HAP-1 (cell line): ENCODE data around the gene TNS3.

ENCODE experiments used
- DNase-seq, 2 experiments: peaks; one replicate each; pipeline ENCODE4 v3.0.0-alpha.2; 2016 to 2020; ENCODE audit warnings: low spot score in 2 of 2
- H3K27me3 ChIP-seq: fragments of 250-450 bp; sonication (Bioruptor Pico); 2 replicates; pipeline ENCODE4 v1.5.1; 2020; ENCODE audit warnings: low read depth, mild to moderate bottlenecking, moderate library complexity
- H3K36me3 ChIP-seq: fragments of 250-450 bp; sonication (Bioruptor Pico); replicated peaks from 2 replicates; pipeline ENCODE4 v1.5.1; 2020; ENCODE audit warnings: mild to moderate bottlenecking
- H3K4me1 ChIP-seq: fragments of 250-450 bp; sonication (Bioruptor Pico); 2 replicates; pipeline ENCODE4 v1.5.1; 2020; ENCODE audit warnings: mild to moderate bottlenecking
- H3K4me3 ChIP-seq: fragments of 250-450 bp; sonication (Bioruptor Pico); 2 replicates; pipeline ENCODE4 v1.5.1; 2020; ENCODE audit warnings: mild to moderate bottlenecking, moderate library complexity
- H3K9me3 ChIP-seq: fragments of 250-450 bp; sonication (Bioruptor Pico); 2 replicates; pipeline ENCODE4 v1.5.1; 2020; ENCODE audit warnings: mild to moderate bottlenecking, moderate library complexity
- in situ Hi-C: fragments of 300-500 bp; cut with MboI; formaldehyde crosslinking; loops from 3 replicates; pipeline ENCODE4 v1.14.3; 2020; ENCODE audit warnings: low sequenced_read_pairs, inconsistent platforms, mixed read lengths

TNS3 gene

GRCh38 chr7:47351233-47352154, 230.4 kb downstream of the TNS3 start:
- H3K4me1 ChIP-seq: no peaks in the 10 kb centered on the region
- H3K4me3 ChIP-seq: no peak overlapping the region
- no peaks in the 10 kb centered on the region; the same call in 1 of the 2 replicates for H3K9me3 ChIP-seq
- H3K27me3 ChIP-seq: no peaks in the 10 kb centered on the region
- no peak for DNase-seq
- in situ Hi-C loops: no loop called here
- H3K36me3 ChIP-seq: no peaks in the 10 kb centered on the region

- H3K9me3 ChIP-seq: no peaks in the 10 kb centered on the region; the same call in 1 of the 2 replicates
- H3K4me1 ChIP-seq: no peaks in the 10 kb centered on the region
- H3K27me3 ChIP-seq: no peaks in the 10 kb centered on the region
- peaks cover 7% of the 10 kb centered on the region for H3K36me3 ChIP-seq
- no peak for DNase-seq
- in situ Hi-C loops: no loop called here
- no peak overlapping the region for H3K4me3 ChIP-seq
These were observed 231.5 kb downstream of the TNS3 start for GRCh38 chr7:47350425-47350824.

GRCh38 chr7:47349401-47349800, 232.5 kb downstream of the TNS3 start:
- no peak overlapping the region for H3K4me3 ChIP-seq
- H3K9me3 ChIP-seq: no peaks in the 10 kb centered on the region; the same call in 1 of the 2 replicates
- in situ Hi-C loops: no loop called here
- no peaks in the 10 kb centered on the region for H3K27me3 ChIP-seq
- H3K36me3 ChIP-seq: peaks cover 13% of the 10 kb centered on the region
- no peaks in the 10 kb centered on the region for H3K4me1 ChIP-seq
- no peak for DNase-seq

DNA sequence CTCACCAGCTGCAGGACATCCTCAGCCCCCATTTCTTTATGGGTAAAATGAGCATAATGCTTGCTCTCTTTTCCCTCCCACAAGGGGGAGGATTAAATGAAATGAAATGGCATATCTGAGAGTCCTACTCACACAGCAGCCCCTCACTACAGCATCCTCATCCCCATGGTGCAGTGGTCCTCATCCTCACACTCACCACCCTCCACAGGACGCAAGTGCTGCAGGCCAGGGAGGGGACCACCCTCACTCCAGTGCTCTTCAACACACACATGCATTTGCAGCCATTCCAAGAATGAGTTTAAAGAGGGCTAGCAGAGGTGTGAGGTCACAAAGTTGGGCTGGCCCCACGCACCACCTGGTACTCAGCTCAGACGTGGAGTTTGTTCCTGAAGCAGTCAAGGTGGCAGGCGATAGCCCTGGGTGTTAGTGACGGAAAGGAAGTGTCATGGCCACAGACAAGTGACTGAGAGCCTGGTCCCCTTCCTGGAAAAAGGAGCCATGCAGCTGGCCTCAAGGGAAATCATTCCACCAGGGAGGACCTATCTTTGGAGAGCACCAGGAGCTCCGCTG, 234.0 kb downstream of the TNS3 start:
- no peak overlapping the region for H3K4me3 ChIP-seq
- H3K36me3 ChIP-seq: peaks cover 19% of the 10 kb centered on the region
- DNase-seq: no peak
- in situ Hi-C loops: no loop called here
- H3K4me1 ChIP-seq: no peaks in the 10 kb centered on the region
- H3K27me3 ChIP-seq: no peaks in the 10 kb centered on the region
- H3K9me3 ChIP-seq: no peaks in the 10 kb centered on the region

DNA sequence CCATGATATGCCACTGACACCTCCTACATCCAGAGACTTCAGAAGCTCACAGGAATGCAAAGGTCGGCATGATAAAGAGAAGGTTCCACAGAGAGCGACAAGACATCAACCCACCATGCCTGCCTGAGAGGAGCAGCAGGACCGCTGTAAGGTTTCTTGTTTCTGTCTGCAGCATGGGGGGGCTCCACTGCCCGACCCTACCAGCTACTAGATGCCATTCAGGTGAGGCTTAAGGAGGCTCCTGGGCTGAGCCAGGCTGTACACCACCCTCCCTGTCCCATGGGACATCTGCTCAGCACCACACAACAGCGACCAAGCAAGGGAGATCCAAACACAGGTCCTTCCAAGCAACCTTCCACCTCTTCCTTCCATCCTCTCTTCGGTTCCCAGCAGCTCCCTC, 234.6 kb downstream of the TNS3 start:
- in situ Hi-C loops: no loop called here
- H3K27me3 ChIP-seq: no peaks in the 10 kb centered on the region
- H3K4me3 ChIP-seq: no peak overlapping the region
- H3K36me3 ChIP-seq: peaks cover 19% of the 10 kb centered on the region
- H3K9me3 ChIP-seq: no peaks in the 10 kb centered on the region
- DNase-seq: no peak
- H3K4me1 ChIP-seq: no peaks in the 10 kb centered on the region

GRCh38 chr7:47346377-47346914, 235.5 kb downstream of the TNS3 start:
- Histone ChIP-seq H3K9me3 (no peaks in the 10 kb centered on the region), H3K4me3 (no peak overlapping the region), H3K36me3 (peaks cover 19% of the 10 kb centered on the region), H3K27me3 (no peaks in the 10 kb centered on the region), H3K4me1 (no peaks in the 10 kb centered on the region)
- in situ Hi-C loops: no loop called here
- no peak for DNase-seq

- H3K27me3 ChIP-seq: no peaks in the 10 kb centered on the region
- no peak for DNase-seq
- H3K4me3 ChIP-seq: no peak overlapping the region
- H3K9me3 ChIP-seq: no peaks in the 10 kb centered on the region
- in situ Hi-C loops: no loop called here
- no peaks in the 10 kb centered on the region for H3K4me1 ChIP-seq
- H3K36me3 ChIP-seq: peaks cover 19% of the 10 kb centered on the region
These were observed 236.0 kb downstream of the TNS3 start for GRCh38 chr7:47345857-47346298.

DNA sequence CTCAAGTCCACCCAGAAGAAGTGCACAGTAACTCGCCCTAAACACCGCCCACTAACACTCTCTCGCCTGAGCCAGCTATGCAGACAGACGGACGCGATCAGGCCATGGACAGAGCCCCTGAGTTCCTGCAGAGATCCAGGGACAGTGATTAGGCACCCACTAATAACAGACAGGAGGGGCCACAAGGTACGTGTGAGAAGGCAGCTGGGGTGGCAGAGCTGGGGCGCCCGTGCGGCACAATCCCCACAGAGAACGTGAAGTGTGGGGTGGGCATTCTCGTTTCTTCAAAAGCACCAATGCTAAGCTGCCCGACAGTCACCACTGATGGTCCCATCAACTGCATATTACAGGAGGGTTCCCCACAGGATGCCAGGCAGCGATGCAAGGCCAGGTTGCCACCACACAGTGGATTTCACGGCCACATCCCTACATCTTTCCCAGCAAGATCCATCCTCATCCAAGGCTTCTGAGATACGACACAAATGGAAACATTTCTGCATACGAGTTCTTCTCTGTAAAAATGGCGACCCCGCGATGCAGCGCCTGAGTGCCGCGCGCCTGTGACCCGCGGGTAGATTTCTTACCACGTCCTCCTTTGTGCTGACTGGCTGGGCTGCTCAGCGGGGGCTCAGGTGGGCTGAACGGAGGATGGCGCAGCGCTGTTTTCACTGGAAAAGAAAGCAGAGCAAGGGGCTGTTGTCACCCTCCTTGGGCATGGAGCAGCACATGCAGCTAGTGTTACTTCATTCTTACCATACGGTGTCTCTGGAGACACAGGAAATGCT, 237.5 kb downstream of the TNS3 start:
- Histone ChIP-seq H3K36me3 (peaks cover 19% of the 10 kb centered on the region), H3K4me1 (no peaks in the 10 kb centered on the region), H3K27me3 (no peaks in the 10 kb centered on the region), H3K9me3 (no peaks in the 10 kb centered on the region), H3K4me3 (no peak overlapping the region)
- no peak for DNase-seq
- in situ Hi-C loops: no loop called here

DNA sequence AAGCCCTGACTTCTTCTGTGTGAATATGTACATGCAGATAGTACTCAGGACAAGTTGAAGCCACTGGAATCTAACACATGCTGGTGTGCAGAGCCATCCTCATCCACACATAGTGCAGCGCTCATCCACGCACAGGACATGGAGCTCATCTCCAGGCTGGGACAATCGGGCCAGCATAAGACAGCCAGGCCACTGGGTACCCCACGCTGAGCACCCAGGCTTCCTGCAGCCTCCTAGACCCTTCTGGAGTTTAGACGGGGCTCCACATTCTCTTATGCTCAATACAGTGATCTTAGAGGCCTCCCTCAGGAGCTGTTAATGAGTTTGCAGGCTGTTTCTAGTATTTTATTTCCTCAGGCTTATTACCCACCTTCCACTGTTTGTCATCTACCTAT, 238.9 kb downstream of the TNS3 start:
- peaks cover 21% of the 10 kb centered on the region for H3K36me3 ChIP-seq
- H3K4me3 ChIP-seq: no peak overlapping the region
- no peaks in the 10 kb centered on the region for H3K27me3 ChIP-seq
- no peaks in the 10 kb centered on the region for H3K9me3 ChIP-seq
- no peak for DNase-seq
- in situ Hi-C loops: no loop called here
- H3K4me1 ChIP-seq: no peaks in the 10 kb centered on the region

GRCh38 chr7:47342296-47343060, 239.4 kb downstream of the TNS3 start:
- in situ Hi-C loops: no loop called here
- DNase-seq: no peak
- Histone ChIP-seq H3K9me3 (no peaks in the 10 kb centered on the region), H3K36me3 (peaks cover 23% of the 10 kb centered on the region), H3K4me1 (no peaks in the 10 kb centered on the region), H3K4me3 (no peak overlapping the region), H3K27me3 (no peaks in the 10 kb centered on the region)

GRCh38 chr7:47340517-47340916, 241.4 kb downstream of the TNS3 start:
- Histone ChIP-seq H3K27me3 (no peaks in the 10 kb centered on the region), H3K36me3 (peaks cover 17% of the 10 kb centered on the region), H3K9me3 (no peaks in the 10 kb centered on the region), H3K4me3 (no peak overlapping the region), H3K4me1 (no peaks in the 10 kb centered on the region)
- DNase-seq: no peak
- in situ Hi-C loops: no loop called here

DNA sequence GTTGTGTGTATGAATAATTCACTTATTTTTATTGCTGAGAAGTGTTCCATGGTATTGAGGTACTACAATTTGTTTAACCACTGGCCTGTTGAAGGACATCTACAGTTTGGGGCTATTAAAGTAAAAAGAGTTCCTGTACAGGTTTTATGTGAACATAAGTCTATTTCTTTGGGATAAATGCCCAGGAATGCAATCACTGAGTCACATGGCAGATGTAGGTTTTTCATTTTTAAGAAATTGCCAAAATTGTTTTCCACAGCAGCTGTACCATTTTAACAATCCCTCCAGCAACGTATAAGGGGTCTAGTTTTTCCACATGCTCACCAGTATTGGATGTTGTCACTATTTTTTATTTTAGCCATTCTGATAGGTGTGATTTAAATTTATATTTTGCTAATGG, 243.9 kb downstream of the TNS3 start:
- Histone ChIP-seq H3K9me3 (no peaks in the 10 kb centered on the region), H3K36me3 (peaks cover 4% of the 10 kb centered on the region), H3K4me3 (no peak overlapping the region), H3K4me1 (peaks cover 16% of the 10 kb centered on the region), H3K27me3 (no peaks in the 10 kb centered on the region)
- in situ Hi-C loops: no loop called here
- DNase-seq: no peak

GRCh38 chr7:47337531-47337930, 244.4 kb downstream of the TNS3 start:
- peaks cover 4% of the 10 kb centered on the region for H3K36me3 ChIP-seq
- peaks cover 21% of the 10 kb centered on the region for H3K4me1 ChIP-seq
- H3K4me3 ChIP-seq: no peak overlapping the region
- no peak for DNase-seq
- no peaks in the 10 kb centered on the region for H3K9me3 ChIP-seq
- H3K27me3 ChIP-seq: no peaks in the 10 kb centered on the region
- in situ Hi-C loops: no loop called here
